ENCODE measurements around the gene SEC14L1. TPM values are rescaled to one million over a fixed set of nuclear protein-coding genes. Genes with fewer than 3 reads are reported as not detected.

Gene SEC14L1
- total RNA-seq, 2 experiments from 2014 or later = 86.5 to 88.8 TPM

DNA sequence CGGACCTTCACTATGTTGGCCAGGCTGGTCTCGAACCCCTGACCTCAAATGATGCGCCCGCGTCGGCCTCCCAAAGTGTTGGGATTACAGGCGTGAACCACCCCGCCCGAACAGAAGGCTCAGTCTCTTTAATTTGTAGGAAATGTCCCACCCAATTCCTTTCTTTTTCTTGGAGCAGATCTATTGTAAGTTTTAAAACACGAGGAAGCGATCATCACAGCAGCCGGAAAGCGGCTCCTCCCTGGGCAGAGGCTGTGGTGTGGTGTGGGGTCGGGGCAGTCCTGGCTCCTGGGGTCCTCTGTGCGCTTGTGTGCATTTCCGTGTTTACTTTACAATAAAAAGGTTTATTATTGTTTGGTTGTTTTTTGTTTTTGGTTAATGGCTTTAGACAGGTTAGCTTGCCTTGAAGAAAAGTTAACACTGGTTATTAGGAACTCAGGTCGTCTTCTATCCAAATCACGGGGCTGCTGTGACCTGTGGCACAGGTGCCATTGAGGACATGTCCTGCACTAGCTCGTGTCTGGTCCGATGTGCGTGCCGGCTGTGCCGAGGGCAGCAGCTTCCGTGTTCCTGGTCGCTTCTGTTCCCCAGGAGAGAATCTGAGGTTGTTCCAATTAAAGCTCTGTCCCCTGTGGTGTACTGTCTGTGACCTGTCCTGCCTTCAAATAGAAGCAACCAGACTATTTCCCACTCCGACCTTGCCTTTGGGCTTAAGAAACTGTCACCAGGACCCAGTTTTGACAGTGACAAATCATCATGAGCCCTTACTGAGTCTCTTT is 83.1 kb downstream of the SEC14L1 start:
- no peaks in the 10 kb centered on the region for H3K27me3 Mint-ChIP-seq (ENCODE audit: low read depth)
- no peak overlapping the region for H3K27ac Mint-ChIP-seq
- CTCF ChIA-PET = no interaction called here
- ATAC-seq (no peak), DNase-seq (no peak)
- H3K36me3 Mint-ChIP-seq (ENCODE audit: low read depth) = peaks cover 25% of the 10 kb centered on the region
- H3K9me3 Mint-ChIP-seq (ENCODE audit: insufficient read depth) = peaks cover 12% of the 10 kb centered on the region
- no peaks in the 10 kb centered on the region for H3K4me1 Mint-ChIP-seq (ENCODE audit: low read depth)
- no peak overlapping the region for H3K4me3 Mint-ChIP-seq
- POLR2A ChIA-PET = interaction anchor here (1.2 kb wide), 1 partner anchor 12 kb away, joined by 4 read pairs; no protein-coding TSS in a partner anchor

DNA sequence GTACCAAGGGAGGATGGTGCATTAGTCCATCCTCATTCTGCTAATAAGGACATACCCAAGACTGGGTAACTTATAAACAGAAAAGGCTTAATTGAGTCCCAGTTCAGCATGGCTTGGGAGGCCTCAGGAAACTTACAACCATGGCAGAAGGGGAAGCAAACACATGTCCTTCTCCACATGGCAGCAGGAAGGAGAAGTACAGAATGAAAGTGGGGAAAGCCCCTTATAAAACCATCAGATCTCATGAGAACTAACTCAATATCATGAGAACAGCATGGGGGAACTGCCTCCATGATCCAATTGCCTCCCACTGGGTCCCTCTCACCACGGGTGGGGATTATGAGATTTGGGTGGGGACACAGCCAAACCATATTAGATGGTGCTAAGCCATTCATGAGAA is 84.5 kb downstream of the SEC14L1 start:
- DNase-seq (no peak), ATAC-seq (no peak)
- H3K27ac Mint-ChIP-seq = no peak overlapping the region
- H3K4me1 Mint-ChIP-seq (ENCODE audit: low read depth) = no peaks in the 10 kb centered on the region
- no peaks in the 10 kb centered on the region for H3K27me3 Mint-ChIP-seq (ENCODE audit: low read depth)
- peaks cover 22% of the 10 kb centered on the region for H3K36me3 Mint-ChIP-seq (ENCODE audit: low read depth)
- CTCF ChIA-PET = no interaction called here
- POLR2A ChIA-PET = no interaction called here
- H3K4me3 Mint-ChIP-seq = no peak overlapping the region
- peaks cover 12% of the 10 kb centered on the region for H3K9me3 Mint-ChIP-seq (ENCODE audit: insufficient read depth)

DNA sequence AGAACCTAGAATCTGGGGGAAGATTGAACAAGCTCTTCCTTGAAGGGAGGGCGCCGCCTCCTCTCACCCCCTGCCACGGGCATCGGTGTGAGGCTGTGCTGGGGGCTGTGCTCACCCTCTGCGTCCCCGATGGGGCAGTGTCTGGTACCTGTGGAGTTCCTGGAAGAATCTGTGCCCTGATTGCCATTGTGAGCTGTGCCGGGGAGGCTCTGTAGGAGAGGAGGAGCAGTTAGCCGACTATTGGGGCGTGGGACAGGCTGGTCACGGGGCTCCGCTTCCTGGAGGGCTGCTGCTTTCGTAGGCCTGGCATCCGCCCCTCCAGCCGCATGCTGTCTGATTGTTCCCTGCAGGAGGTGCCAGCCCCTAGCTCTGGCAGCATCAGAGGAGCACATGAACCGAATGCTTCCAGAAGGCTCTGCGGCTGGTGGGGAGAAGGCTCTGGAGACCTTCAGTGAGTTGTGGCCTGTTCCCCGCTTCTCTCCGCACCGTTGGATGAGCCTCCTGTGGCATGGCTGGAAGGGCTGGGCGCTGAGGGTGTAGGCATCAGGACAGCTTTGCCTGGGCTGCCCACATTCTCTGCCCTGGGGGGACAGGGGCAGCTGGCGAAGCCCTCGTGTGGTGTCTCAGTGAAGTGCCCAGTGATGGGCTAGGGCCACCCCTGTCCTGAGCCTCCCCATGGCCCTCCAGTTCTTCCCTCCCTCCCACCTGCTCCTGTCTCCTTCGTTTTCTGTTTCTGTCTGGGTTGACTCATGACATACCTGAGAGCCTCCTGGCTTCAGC is 86.9 kb downstream of the SEC14L1 start:
- ChIA-PET POLR2A (interaction anchor here (0.6 to 0.7 kb wide), 2 partner anchors 20 to 247 kb away, joined by 3 read pairs; no protein-coding TSS in a partner anchor), CTCF (no interaction called here)
- ATAC-seq (no peak), DNase-seq (no peak)
- H3K36me3 Mint-ChIP-seq (ENCODE audit: low read depth) = peaks cover 14% of the 10 kb centered on the region
- peaks cover 12% of the 10 kb centered on the region for H3K9me3 Mint-ChIP-seq (ENCODE audit: insufficient read depth)
- H3K27me3 Mint-ChIP-seq (ENCODE audit: low read depth) = no peaks in the 10 kb centered on the region
- no peak overlapping the region for H3K27ac Mint-ChIP-seq
- H3K4me1 Mint-ChIP-seq (ENCODE audit: low read depth) = no peaks in the 10 kb centered on the region
- H3K4me3 Mint-ChIP-seq = no peak overlapping the region

DNA sequence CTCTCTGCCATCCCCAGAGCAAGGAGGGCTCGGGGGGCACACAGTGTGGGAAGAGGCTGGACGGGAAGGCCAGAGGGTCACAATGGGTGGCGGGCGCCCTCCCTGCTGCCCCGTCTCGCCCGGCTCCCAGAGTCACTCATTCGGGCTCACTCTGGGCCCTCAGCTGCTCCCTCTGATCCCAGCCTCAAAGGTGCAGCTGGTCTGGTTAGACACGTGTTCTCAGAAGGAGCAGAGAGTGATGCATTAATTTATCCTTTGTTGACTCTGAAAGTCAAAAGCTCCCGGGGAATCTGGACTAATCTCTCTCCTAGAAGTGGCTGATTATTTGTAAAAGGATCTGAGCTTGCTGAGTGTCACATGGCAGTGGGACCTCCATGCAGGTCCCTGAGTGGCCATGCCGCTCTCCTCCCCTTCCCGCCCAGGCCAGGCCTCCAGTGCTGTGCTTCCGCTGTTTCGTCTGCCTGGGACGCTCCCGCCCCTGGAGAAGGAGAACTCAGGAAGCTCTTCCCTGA is 87.5 kb downstream of the SEC14L1 start:
- no peak for DNase-seq
- H3K9me3 Mint-ChIP-seq (ENCODE audit: insufficient read depth) = peaks cover 12% of the 10 kb centered on the region
- ChIA-PET CTCF (no interaction called here), POLR2A (no interaction called here)
- no peaks in the 10 kb centered on the region for H3K27me3 Mint-ChIP-seq (ENCODE audit: low read depth)
- no peak overlapping the region for H3K4me3 Mint-ChIP-seq
- no peak for ATAC-seq
- no peak overlapping the region for H3K27ac Mint-ChIP-seq
- H3K36me3 Mint-ChIP-seq (ENCODE audit: low read depth) = peaks cover 14% of the 10 kb centered on the region
- H3K4me1 Mint-ChIP-seq (ENCODE audit: low read depth) = no peaks in the 10 kb centered on the region

DNA sequence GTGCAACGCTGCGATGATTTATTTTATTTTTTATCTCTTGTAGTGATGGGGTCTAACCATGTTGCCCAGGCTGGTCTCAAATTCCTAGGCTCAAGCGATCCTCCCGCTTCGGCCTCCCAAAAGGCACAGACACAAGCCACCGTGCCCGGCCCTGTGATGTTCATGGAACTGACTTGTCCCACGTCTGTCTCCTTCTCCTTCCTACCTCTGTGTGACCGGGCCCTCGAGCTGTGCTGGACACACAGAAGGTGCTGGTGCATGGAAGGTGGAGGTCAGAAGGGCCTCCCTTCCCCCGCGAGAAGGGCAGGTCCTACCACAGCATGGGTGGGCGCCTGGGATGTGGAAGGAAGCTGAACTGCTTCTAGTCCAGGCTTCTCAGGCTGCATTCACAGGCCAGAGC is 88.0 kb downstream of the SEC14L1 start:
- H3K4me1 Mint-ChIP-seq (ENCODE audit: low read depth) = peaks cover 3% of the 10 kb centered on the region
- no peak overlapping the region for H3K27ac Mint-ChIP-seq
- ATAC-seq = no peak
- POLR2A ChIA-PET = interaction anchor here (0.6 kb wide), 1 partner anchor 16 kb away, joined by 3 read pairs; no protein-coding TSS in a partner anchor
- no peak for DNase-seq
- CTCF ChIA-PET = no interaction called here
- H3K36me3 Mint-ChIP-seq (ENCODE audit: low read depth) = peaks cover 12% of the 10 kb centered on the region
- peaks cover 12% of the 10 kb centered on the region for H3K9me3 Mint-ChIP-seq (ENCODE audit: insufficient read depth)
- H3K27me3 Mint-ChIP-seq (ENCODE audit: low read depth) = no peaks in the 10 kb centered on the region
- no peak overlapping the region for H3K4me3 Mint-ChIP-seq

DNA sequence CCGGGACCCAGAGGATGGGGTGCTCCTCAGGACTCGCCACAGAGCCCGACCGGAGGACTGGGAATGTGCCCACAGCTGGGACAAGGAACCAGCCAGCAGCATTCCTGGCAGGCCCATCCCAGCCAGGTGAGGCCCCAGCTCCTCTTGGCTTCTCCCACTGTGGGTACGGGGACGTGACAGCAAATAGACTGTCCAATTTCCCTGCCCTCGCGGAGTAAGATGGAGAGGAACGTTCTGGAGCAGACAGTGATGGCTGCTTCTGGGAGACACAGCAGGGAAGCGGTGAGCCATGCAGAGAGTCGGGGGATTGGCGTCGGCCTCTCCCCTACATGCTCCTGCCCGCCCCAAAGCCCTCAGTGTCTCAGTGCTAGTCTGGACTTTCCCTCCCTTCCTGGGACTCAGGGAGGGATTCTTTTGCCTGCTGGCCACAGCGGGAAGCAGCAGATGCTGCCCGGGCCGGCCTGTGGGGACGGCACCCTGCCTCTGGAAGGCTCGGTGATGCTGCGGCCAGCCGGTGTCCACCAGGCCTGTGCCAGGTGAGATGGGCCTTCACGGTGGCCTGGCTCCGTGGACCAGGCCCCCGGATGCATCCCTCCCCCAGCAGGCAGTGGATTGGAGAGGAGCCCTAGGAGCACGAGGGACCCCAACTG is 89.1 kb downstream of the SEC14L1 start:
- Mint-ChIP-seq H3K9me3 (ENCODE audit: insufficient read depth) (peaks cover 5% of the 10 kb centered on the region), H3K4me1 (ENCODE audit: low read depth) (peaks cover 13% of the 10 kb centered on the region), H3K27me3 (ENCODE audit: low read depth) (no peaks in the 10 kb centered on the region), H3K27ac (no peak overlapping the region), H3K36me3 (ENCODE audit: low read depth) (peaks cover 5% of the 10 kb centered on the region), H3K4me3 (no peak overlapping the region)
- ChIA-PET POLR2A (no interaction called here), CTCF (no interaction called here)
- DNase-seq = no peak
- ATAC-seq = no peak

DNA sequence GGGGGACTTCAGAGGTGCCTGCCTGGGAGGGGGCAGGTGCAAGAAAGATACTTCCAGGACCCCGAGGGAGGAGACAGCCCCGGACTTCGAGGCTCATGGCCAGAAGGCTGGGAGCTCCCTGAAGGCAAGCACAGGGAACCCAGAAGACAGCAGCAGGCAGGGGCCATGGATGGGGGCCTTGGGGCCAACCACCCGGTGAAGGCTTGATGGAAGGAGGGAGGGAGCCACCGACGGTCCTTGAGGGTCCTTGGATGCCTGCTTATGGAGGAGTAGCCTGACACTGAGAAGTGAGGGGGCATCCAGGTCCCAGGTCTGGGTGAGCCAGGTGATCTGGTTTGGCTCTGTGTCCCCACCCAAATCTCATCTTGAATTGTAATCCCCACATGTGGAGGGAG is 89.7 kb downstream of the SEC14L1 start:
- ATAC-seq (no peak), DNase-seq (no peak)
- H3K27me3 Mint-ChIP-seq (ENCODE audit: low read depth) = no peaks in the 10 kb centered on the region
- H3K36me3 Mint-ChIP-seq (ENCODE audit: low read depth) = peaks cover 2% of the 10 kb centered on the region
- H3K27ac Mint-ChIP-seq = no peak overlapping the region
- ChIA-PET POLR2A (no interaction called here), CTCF (no interaction called here)
- no peaks in the 10 kb centered on the region for H3K9me3 Mint-ChIP-seq (ENCODE audit: insufficient read depth)
- peaks cover 18% of the 10 kb centered on the region for H3K4me1 Mint-ChIP-seq (ENCODE audit: low read depth)
- H3K4me3 Mint-ChIP-seq = no peak overlapping the region

DNA sequence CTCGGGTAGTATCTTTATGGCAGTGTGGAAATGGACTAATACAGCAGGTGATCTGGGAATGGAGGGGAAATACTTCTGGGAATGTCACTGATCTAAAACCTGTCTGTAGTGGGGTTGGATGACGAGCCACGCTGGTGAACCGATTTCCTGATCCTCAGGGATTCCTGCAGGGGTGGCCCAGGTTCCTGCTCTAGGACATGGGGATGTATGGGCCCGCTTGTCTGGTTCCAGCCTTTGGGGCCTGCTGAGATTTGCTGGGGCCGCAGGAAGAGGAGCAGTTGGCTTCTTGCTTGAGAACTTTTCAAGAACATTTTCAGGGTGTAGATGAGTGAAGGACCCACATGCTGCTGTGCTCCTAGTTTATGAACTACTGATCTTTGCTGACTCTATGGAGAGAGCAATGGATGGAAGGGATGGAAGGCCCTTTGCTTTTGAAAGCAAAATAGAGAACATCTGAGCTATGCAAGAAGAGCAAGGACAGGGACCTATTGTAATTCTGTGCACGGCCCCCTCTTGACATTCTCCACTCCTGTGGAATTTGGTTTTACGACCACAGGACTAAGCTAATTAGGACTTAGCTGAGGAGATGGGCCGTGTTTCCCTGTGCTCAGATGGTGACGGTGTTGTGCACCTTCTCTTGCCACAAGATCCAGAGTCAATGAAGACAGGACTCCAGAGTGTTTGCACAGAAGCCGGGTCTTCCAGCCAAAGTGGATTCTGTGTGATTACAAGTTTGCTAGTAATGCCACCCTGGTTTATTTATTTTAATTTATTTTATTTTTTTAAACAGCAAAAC is 90.5 kb downstream of the SEC14L1 start:
- Mint-ChIP-seq H3K4me1 (ENCODE audit: low read depth) (peaks cover 25% of the 10 kb centered on the region), H3K27ac (no peak overlapping the region), H3K27me3 (ENCODE audit: low read depth) (no peaks in the 10 kb centered on the region), H3K4me3 (no peak overlapping the region), H3K9me3 (ENCODE audit: insufficient read depth) (no peaks in the 10 kb centered on the region), H3K36me3 (ENCODE audit: low read depth) (peaks cover 3% of the 10 kb centered on the region)
- no peak for DNase-seq
- ATAC-seq = no peak
- ChIA-PET POLR2A (no interaction called here), CTCF (interaction anchor here (0.6 kb wide), 2 partner anchors 15 to 102 kb away, joined by 3 to 4 read pairs; no protein-coding TSS in a partner anchor)

DNA sequence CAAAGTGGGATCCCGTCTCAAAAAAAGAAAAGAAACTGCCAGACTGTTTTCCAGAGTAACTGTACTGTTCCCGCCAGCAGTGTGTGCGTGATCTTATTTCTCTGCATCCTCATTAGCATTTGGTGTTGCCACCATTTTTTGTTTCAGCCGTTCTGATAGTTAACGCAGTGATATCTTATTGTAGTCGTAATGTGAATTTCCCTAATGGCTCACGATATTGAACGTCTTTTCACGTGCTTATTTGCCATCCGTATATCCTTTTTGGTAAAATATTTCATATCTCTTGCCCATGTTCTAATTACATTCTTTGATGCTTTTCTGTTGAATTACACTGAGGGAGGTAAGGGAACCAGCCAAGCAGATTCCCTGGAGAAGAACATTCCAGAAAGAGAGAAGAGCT is 92.4 kb downstream of the SEC14L1 start:
- ATAC-seq (no peak), DNase-seq (no peak)
- Mint-ChIP-seq H3K27me3 (ENCODE audit: low read depth) (no peaks in the 10 kb centered on the region), H3K9me3 (ENCODE audit: insufficient read depth) (no peaks in the 10 kb centered on the region), H3K4me1 (ENCODE audit: low read depth) (peaks cover 28% of the 10 kb centered on the region), H3K36me3 (ENCODE audit: low read depth) (peaks cover 7% of the 10 kb centered on the region), H3K27ac (no peak overlapping the region), H3K4me3 (no peak overlapping the region)
- POLR2A ChIA-PET = interaction anchor here (0.7 to 0.8 kb wide), 2 partner anchors 144 to 1567 kb away, joined by 3 to 4 read pairs; no protein-coding TSS in a partner anchor
- CTCF ChIA-PET = no interaction called here

DNA sequence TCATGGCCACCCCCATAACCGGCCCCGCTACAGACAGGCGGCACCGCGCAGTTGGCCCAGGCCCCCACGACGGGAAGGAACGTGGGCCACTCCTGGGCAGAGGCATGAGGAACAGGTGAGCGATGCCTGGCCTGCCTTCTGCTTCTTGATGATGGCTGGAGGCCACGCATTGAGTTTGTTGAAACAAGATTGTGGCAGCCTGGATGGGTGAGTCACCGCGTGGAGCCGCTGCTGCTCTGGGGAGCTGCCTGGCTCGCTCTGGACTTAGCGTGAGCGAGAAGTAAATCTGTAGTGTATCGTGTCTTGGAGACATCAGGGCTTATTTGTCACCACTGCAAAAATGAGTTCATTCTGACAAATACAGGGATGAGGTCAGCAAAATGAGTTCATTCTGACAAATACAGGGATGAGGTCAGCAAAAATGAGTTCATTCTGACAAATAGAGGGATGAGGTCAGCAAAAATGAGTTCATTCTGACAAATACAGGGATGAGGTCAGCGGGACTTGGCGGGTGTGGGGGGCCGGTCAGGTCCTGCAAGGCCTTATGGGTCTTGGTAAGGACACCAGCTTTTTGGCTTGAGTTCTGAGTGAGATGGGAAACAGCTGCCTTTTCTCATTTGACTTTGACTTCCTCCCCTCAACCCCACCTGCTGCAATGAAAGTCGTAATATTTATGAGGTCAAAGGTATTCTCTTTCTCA is 93.0 kb downstream of the SEC14L1 start:
- ChIA-PET CTCF (interaction anchor here (0.6 to 4.8 kb wide), 3 partner anchors 67 to 178 kb away, joined by 3 to 36 read pairs (median 4); no protein-coding TSS in a partner anchor), POLR2A (interaction anchor here (0.7 to 1.3 kb wide), 3 partner anchors 94 to 1567 kb away, joined by 3 to 4 read pairs (median 4); partner anchors contain the start of gene SEC14L1)
- Mint-ChIP-seq H3K27ac (peak overlapping the region; percentile 69), H3K36me3 (ENCODE audit: low read depth) (peaks cover 7% of the 10 kb centered on the region), H3K9me3 (ENCODE audit: insufficient read depth) (no peaks in the 10 kb centered on the region), H3K4me1 (ENCODE audit: low read depth) (peaks cover 28% of the 10 kb centered on the region), H3K27me3 (ENCODE audit: low read depth) (no peaks in the 10 kb centered on the region), H3K4me3 (no peak overlapping the region)
- ATAC-seq (no peak), DNase-seq (peak; percentile 30)

All from activated CD8-positive, alpha-beta T cell treated with anti-CD3 and anti-CD28 coated beads, Interleukin-2, amount 10 ng/mL, durations not matched to agents 7 days and 5 days (primary cell).